Lung (tissue), 12 donors: Measurements from ENCODE around the gene CLCF1. TPM values are rescaled to one million over a fixed set of nuclear protein-coding genes. Genes with fewer than 3 reads are reported as not detected.

Experiments
- ATAC-seq: fragments of 200-7000 bp; cut with Tn5 transposase; one replicate; pipeline ENCODE4 v1.9.1; 2020; ENCODE audit warnings: moderate number of reproducible peaks; ENCODE audit not compliant: insufficient read depth, low FRiP score
- DNase-seq, 3 donors: peaks; one replicate each; pipeline ENCODE4 v3.0.0-alpha.2; 2013 to 2017
- H3K27ac ChIP-seq, 2 donors: one replicate each; pipeline ENCODE4 v1.5.1; 2013; ENCODE audit warnings: mild to moderate bottlenecking in 2 of 2, moderate library complexity in 2 of 2, control low read depth in 1 of 2, inconsistent platforms in 1 of 2, low read depth in 1 of 2, low read length in 1 of 2
- H3K27me3 ChIP-seq, 3 donors: one replicate each; pipeline ENCODE4 v1.5.1; 2013; ENCODE audit warnings: low read length in 2 of 3; ENCODE audit not compliant: control insufficient read depth in 3 of 3, insufficient read depth in 3 of 3
- H3K36me3 ChIP-seq, 4 donors: one replicate each; pipeline ENCODE4 v1.5.1; 2013; ENCODE audit warnings: low read length in 4 of 4, mild to moderate bottlenecking in 1 of 4, moderate library complexity in 1 of 4; ENCODE audit not compliant: control insufficient read depth in 4 of 4, insufficient read depth in 4 of 4
- H3K4me1 ChIP-seq, 5 donors: one replicate each; pipeline ENCODE4 v1.5.1; 2013; ENCODE audit warnings: low read length in 5 of 5, mild to moderate bottlenecking in 2 of 5, moderate library complexity in 1 of 5; ENCODE audit not compliant: control insufficient read depth in 5 of 5, insufficient read depth in 5 of 5
- H3K4me3 ChIP-seq: one replicate; pipeline ENCODE4 v1.5.1; 2013; ENCODE audit warnings: mild to moderate bottlenecking, control low read depth, moderate library complexity
- H3K9ac ChIP-seq, 2 donors: one replicate each; pipeline ENCODE4 v1.5.1; 2013; ENCODE audit warnings: low read length in 2 of 2, control low read depth in 1 of 2; ENCODE audit not compliant: insufficient read depth in 1 of 2
- H3K9me3 ChIP-seq, 4 donors: one replicate each; pipeline ENCODE4 v1.5.1; 2013; ENCODE audit warnings: low read length in 3 of 4, mild to moderate bottlenecking in 1 of 4, moderate library complexity in 1 of 4; ENCODE audit not compliant: control insufficient read depth in 4 of 4, insufficient read depth in 3 of 4
- CTCF ChIP-seq: IDR thresholded peaks from 2 replicates; pipeline ENCODE4 v1.5.1; 2012; ENCODE audit warnings: mild to moderate bottlenecking; ENCODE audit errors: control extremely low read depth, extremely low read depth
- WGBS, 2 donors: extraction: QIAGEN DNeasy Blood & Tissue Kit; methylation state at CpG; one replicate each; pipeline ENCODE4 v1.1.7; 2013; 5-methylcytosine and 5-hydroxymethylcytosine counted together
- polyA plus RNA-seq, 2 donors: library from polyadenylated mRNA; stranded (reverse); fragments of 200-250 nt; gene quantifications; one replicate each; pipeline ENCODE4 v1.2.1, GENCODE V29; 2013
- total RNA-seq, 2 donors: library from RNA; depleted of rRNA in 1 of 2; stranded (reverse); fragments of >200 nt in 1 of 2; gene quantifications; one replicate each; pipeline ENCODE4 v1.2.1, GENCODE V29; 2014 to 2021
- donor health status: control.
- donor health status: control.
- donor health status: Bipolar disorder and iron deficiency.
- donor health status: healthy.
- donor health status: DM: yes; HTN: yes; CAD: no.

The CLCF1 gene
- total and polyA plus RNA-seq, 4 donors = 3.5 to 10.0 (median 8.7) TPM

- TF ChIP-seq CTCF = no peak
- Histone ChIP-seq H3K9me3 (no peaks in the 10 kb centered on the region), H3K4me3 (no peak overlapping the region), H3K9ac (no peak overlapping the region), H3K36me3 (peaks cover 0 to 5% (median 0%) of the 10 kb centered on the region in 4 donors), H3K27me3 (no peaks in the 10 kb centered on the region), H3K27ac (no peak overlapping the region), H3K4me1 (no peaks in the 10 kb centered on the region)
- 86 to 89% methylated on average over 6 of the region's 6 CpGs for WGBS, 2 donors
- ATAC-seq (no peak), DNase-seq (no peak)
These were observed 41.2 kb downstream of the CLCF1 start for GRCh38 chr11:67332081-67332691.

- no peak overlapping the region for H3K4me3 ChIP-seq
- 94% methylated on average over 7 of the region's 7 CpGs for WGBS, 2 donors
- no peak for ATAC-seq
- H3K4me1 ChIP-seq = peaks cover 0 to 11% (median 0%) of the 10 kb centered on the region in 5 donors
- no peaks in the 10 kb centered on the region for H3K9me3 ChIP-seq
- H3K36me3 ChIP-seq = peaks cover 0 to 7% (median 5%) of the 10 kb centered on the region in 4 donors
- H3K9ac ChIP-seq = no peak overlapping the region
- H3K27me3 ChIP-seq = no peaks in the 10 kb centered on the region
- TF ChIP-seq CTCF = no peak
- H3K27ac ChIP-seq = no peak overlapping the region
- DNase-seq = no peak
These were observed 49.9 kb downstream of the CLCF1 start for GRCh38 chr11:67323526-67323925.

- peaks cover 0 to 7% (median 5%) of the 10 kb centered on the region in 4 donors for H3K36me3 ChIP-seq
- no peaks in the 10 kb centered on the region for H3K9me3 ChIP-seq
- H3K27ac ChIP-seq = no peak overlapping the region
- no peaks in the 10 kb centered on the region for H3K27me3 ChIP-seq
- peaks cover 0 to 14% (median 0%) of the 10 kb centered on the region in 5 donors for H3K4me1 ChIP-seq
- ATAC-seq = no peak
- no peak overlapping the region for H3K9ac ChIP-seq
- no peak overlapping the region for H3K4me3 ChIP-seq
- no peak for TF ChIP-seq CTCF
- WGBS, 2 donors = 92 to 93% methylated on average over 3 of the region's 3 CpGs
- no peak for DNase-seq
These were observed 51.3 kb downstream of the CLCF1 start for GRCh38 chr11:67322049-67322448.

- H3K27ac ChIP-seq = no peak overlapping the region
- WGBS, 2 donors = 86 to 88% methylated on average over 6 of the region's 6 CpGs
- H3K9ac ChIP-seq = no peak overlapping the region
- ATAC-seq (no peak), DNase-seq (no peak)
- H3K4me3 ChIP-seq = no peak overlapping the region
- H3K4me1 ChIP-seq = peaks cover 0 to 14% (median 0%) of the 10 kb centered on the region in 5 donors
- H3K9me3 ChIP-seq = no peaks in the 10 kb centered on the region
- H3K27me3 ChIP-seq = no peaks in the 10 kb centered on the region
- TF ChIP-seq CTCF = no peak
- peaks cover 0 to 7% (median 5%) of the 10 kb centered on the region in 4 donors for H3K36me3 ChIP-seq
These were observed 52.0 kb downstream of the CLCF1 start for GRCh38 chr11:67321313-67321871.
